Glutamatergic neuron (in vitro differentiated cells): ENCODE data around the gene BAHCC1. TPM values are rescaled to one million over a fixed set of nuclear protein-coding genes. Genes with fewer than 3 reads are reported as not detected.

Source experiments
- DNase-seq: peaks from one replicate; pipeline ENCODE4 v3.0.0; 2022
- H3K27ac Mint-ChIP-seq: one replicate; pipeline ENCODE4 v1.8.0; 2020; ENCODE audit warnings: mild to moderate bottlenecking, mixed read lengths, inconsistent platforms; ENCODE audit not compliant: unreplicated experiment
- H3K27me3 Mint-ChIP-seq: one replicate; pipeline ENCODE4 v1.8.0; 2020; ENCODE audit warnings: mild to moderate bottlenecking, moderate library complexity, mixed read lengths, inconsistent platforms; ENCODE audit not compliant: unreplicated experiment
- H3K36me3 Mint-ChIP-seq: one replicate; pipeline ENCODE4 v1.8.0; 2020; ENCODE audit warnings: mild to moderate bottlenecking, mixed read lengths, inconsistent platforms; ENCODE audit not compliant: unreplicated experiment
- H3K4me1 Mint-ChIP-seq: one replicate; pipeline ENCODE4 v1.8.0; 2020; ENCODE audit warnings: mild to moderate bottlenecking, low read depth, mixed read lengths, inconsistent platforms; ENCODE audit not compliant: unreplicated experiment
- H3K4me3 Mint-ChIP-seq: one replicate; pipeline ENCODE4 v1.8.0; 2020; ENCODE audit warnings: mild to moderate bottlenecking, mixed read lengths, inconsistent platforms; ENCODE audit not compliant: unreplicated experiment
- H3K9me3 Mint-ChIP-seq: one replicate; pipeline ENCODE4 v1.8.0; 2020; ENCODE audit warnings: mild to moderate bottlenecking, moderate library complexity, mixed read lengths, inconsistent platforms; ENCODE audit not compliant: unreplicated experiment
- microRNA-seq: library from miRNA; unstranded; fragments of <30 nt; microRNA quantifications from one replicate; pipeline ENCODE4, GENCODE V29; 2020; ENCODE audit not compliant: unreplicated experiment
- total RNA-seq: library from RNA; stranded (reverse); fragmentation: NEBNext Ultra II Directional; extraction: Animal tissue kit (Norgen Biotek cat#: 25700); gene quantifications from one replicate; pipeline ENCODE4 v1.2.1, GENCODE V29; 2021; ENCODE audit not compliant: unreplicated experiment
- TF ChIP-seq, protein P1 (sequence below): fragments of 200-600 bp; sonication (generic); IDR thresholded peaks from one replicate; pipeline ENCODE4 v1.5.0; 2021; ENCODE audit not compliant: partially characterized antibody, unreplicated experiment

Gene BAHCC1
- total RNA-seq, 1 donor from 2014 or later: 111 TPM

DNA sequence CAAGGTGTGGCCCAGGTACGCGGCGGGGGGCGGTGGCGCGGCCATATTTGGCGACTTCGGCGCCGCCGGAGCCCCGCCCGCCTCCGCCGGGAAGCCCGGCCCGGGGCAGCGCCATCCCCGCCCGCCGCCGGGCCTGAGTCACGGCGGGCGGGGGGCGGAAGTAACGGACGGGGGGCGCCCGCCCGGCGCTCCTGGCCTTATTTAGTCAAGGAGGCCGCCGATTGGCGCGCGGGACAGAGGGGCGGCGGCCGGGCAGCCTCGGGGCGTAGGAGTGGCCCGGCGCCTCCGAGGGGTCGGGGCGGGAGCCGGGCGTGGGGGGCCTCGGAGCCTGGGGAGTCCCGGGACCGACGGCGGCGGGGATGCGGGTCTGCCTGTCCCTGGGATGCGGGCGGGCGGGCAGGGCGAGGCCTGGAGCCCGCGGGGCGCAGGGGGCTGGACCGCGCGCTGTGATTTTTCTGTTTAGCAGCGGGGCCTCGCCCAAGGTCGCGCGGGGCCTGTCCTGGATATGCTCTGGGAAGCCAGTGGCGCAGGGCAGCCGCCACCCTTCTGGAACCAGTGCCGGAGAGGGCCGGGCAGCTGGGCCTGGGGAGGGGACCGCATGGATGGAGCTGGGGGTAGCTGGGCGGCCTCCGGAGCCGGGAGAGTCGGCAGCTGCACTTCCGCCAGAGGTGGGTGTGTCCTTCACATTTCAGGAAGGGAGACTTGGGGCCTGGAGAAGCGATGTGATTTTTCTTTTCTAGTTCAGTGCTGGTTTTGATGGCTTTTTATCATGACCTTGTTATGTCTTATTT lies 119.7 kb downstream of the BAHCC1 start:
- TF ChIP-seq, protein P1, sequence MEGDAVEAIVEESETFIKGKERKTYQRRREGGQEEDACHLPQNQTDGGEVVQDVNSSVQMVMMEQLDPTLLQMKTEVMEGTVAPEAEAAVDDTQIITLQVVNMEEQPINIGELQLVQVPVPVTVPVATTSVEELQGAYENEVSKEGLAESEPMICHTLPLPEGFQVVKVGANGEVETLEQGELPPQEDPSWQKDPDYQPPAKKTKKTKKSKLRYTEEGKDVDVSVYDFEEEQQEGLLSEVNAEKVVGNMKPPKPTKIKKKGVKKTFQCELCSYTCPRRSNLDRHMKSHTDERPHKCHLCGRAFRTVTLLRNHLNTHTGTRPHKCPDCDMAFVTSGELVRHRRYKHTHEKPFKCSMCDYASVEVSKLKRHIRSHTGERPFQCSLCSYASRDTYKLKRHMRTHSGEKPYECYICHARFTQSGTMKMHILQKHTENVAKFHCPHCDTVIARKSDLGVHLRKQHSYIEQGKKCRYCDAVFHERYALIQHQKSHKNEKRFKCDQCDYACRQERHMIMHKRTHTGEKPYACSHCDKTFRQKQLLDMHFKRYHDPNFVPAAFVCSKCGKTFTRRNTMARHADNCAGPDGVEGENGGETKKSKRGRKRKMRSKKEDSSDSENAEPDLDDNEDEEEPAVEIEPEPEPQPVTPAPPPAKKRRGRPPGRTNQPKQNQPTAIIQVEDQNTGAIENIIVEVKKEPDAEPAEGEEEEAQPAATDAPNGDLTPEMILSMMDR: no peak
- H3K4me1 Mint-ChIP-seq: peaks cover 7% of the 10 kb centered on the region
- H3K27me3 Mint-ChIP-seq: peaks cover 29% of the 10 kb centered on the region
- peaks cover 19% of the 10 kb centered on the region for H3K36me3 Mint-ChIP-seq
- peak overlapping the region; percentile 92 for H3K4me3 Mint-ChIP-seq
- H3K9me3 Mint-ChIP-seq: peaks cover 28% of the 10 kb centered on the region
- H3K27ac Mint-ChIP-seq: peak overlapping the region; percentile 91
- peak; percentile 75 for DNase-seq

DNA sequence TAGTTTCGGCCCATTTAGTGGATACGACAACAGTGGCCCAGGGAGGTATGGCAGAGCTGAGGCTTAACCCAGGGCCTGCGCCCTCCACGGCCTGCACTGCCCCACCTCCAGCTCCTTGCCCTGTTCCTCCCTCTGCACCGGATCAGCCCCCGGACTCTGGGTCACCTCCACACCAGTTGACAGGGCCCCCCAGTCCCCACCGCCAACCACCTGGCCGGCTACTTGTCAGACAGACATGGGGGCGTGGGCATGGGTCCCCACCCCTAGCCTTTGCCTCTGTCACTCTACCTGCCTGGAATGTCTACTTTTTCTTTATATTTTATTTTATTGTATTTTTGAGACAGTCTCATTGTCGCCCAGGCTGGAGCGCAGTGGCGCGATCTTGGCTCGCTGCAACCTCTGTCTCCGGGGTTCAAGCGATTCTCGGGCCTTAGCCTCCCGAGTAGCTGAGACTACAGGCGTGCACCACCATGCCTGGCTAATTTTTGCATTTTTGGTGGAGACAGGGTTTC lies 120.3 kb downstream of the BAHCC1 start:
- Mint-ChIP-seq H3K9me3 (peaks cover 25% of the 10 kb centered on the region), H3K4me1 (peaks cover 9% of the 10 kb centered on the region), H3K36me3 (peaks cover 14% of the 10 kb centered on the region), H3K27ac (peak overlapping the region; percentile 91), H3K27me3 (peaks cover 23% of the 10 kb centered on the region), H3K4me3 (peak overlapping the region; percentile 92)
- no peak for DNase-seq
- TF ChIP-seq, protein P1: no peak

Small RNAs within 50 kb of the gene (microRNA-seq; reads per million reads assigned to microRNA genes)
- gene MIR3186 (7.0 reads per million, percentile 39 among the genes with 10 or more reads in this experiment), gene MIR4740 (1.1 reads per million)

Other genes starting within 250 kb of the BAHCC1 start
- 0.29 TPM for gene PVALEF, start 229.9 kb upstream of the BAHCC1 start, total RNA-seq
- gene AATK, start 229.2 kb upstream of the BAHCC1 start, total RNA-seq: 27.0 TPM
- 35.1 TPM for gene CEP131, start 172.5 kb upstream of the BAHCC1 start, total RNA-seq
- 85.7 TPM for gene TEPSIN, start 156.4 kb upstream of the BAHCC1 start, total RNA-seq
- 31.5 TPM for gene NDUFAF8, start 156.1 kb upstream of the BAHCC1 start, total RNA-seq
- gene SLC38A10, start 100.2 kb upstream of the BAHCC1 start, total RNA-seq: 92.4 TPM
- gene ACTG1, start 117.3 kb downstream of the BAHCC1 start, total RNA-seq: 5,342 TPM
- gene FSCN2, start 132.9 kb downstream of the BAHCC1 start, total RNA-seq: 6.1 TPM
- 56.5 TPM for gene FAAP100, start 156.9 kb downstream of the BAHCC1 start, total RNA-seq
- gene NPLOC4, start 241.7 kb downstream of the BAHCC1 start, total RNA-seq: 137 TPM
- gene TSPAN10, start 241.7 kb downstream of the BAHCC1 start, total RNA-seq: not detected